Measurements from ENCODE around the gene RNASEH1. TPM values are rescaled to one million over a fixed set of nuclear protein-coding genes. Genes with fewer than 3 reads are reported as not detected.

Gene RNASEH1
- total RNA-seq, 1 donor from 2014 or later, result 35.5 TPM

DNA sequence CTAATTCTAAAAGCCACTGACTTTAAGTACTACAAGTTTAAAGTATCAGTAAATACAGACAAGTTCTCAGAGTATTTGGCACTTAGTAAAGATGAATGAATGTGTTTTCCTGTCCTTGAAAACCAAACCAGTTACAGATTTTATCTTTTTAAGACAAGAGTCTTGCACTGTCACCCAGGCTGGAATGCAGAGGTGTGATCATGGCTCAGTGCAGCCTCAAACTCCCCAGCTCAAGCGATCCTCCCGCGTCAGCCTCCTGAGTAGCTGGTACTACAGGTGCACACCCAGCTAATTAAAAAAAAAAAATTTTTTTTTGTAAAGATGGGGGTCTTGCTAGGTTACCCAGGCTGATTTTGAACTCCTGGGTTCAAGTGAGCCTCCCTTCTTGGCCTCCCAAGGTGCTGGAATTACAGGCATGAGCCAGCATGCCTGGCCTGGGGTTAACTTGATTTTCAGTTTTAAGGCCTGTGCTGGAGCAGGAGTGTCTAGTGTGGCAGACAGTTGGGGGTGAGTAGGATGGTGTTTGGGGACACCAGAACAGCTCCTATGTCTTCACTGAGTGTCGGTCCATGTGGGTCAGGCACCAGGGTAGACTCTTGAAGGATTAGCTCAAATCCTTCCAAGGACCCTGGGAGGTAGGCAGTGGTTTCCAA is 26.6 kb upstream of the RNASEH1 start:
- Histone ChIP-seq H3K27me3 (ENCODE audit: insufficient read depth, low read length) (no peaks in the 10 kb centered on the region), H4K20me1 (ENCODE audit: insufficient read depth, low read length) (peaks cover 30% of the 10 kb centered on the region), H3K27ac (ENCODE audit: low read depth, low read length) (no peak overlapping the region), H3K4me3 (ENCODE audit: insufficient read depth, low read depth, low read length) (no peak overlapping the region), H3K79me2 (ENCODE audit: insufficient read depth, low read length) (peaks cover 20% of the 10 kb centered on the region), H3K9ac (ENCODE audit: low read length) (peak overlapping the region; percentile 18), H3K4me1 (ENCODE audit: insufficient read depth, low read length) (peaks cover 3% of the 10 kb centered on the region), H3K9me3 (ENCODE audit: insufficient read depth, low read depth, low read length) (no peaks in the 10 kb centered on the region), H3K4me2 (ENCODE audit: low read length) (peak overlapping the region; percentile 46), H3K36me3 (ENCODE audit: insufficient read depth, low read length) (peaks cover 30% of the 10 kb centered on the region), H2AFZ (ENCODE audit: low read depth, low read length) (no peak overlapping the region)
- H3K9me3 Mint-ChIP-seq (ENCODE audit: unreplicated experiment), result peaks cover 5% of the 10 kb centered on the region
- no peaks in the 10 kb centered on the region for H3K27me3 Mint-ChIP-seq (ENCODE audit: low read depth, unreplicated experiment)
- FAIRE-seq, result no peak
- H3K36me3 Mint-ChIP-seq (ENCODE audit: low read depth, unreplicated experiment), result peaks cover 17% of the 10 kb centered on the region
- peaks cover 3% of the 10 kb centered on the region for H3K4me1 Mint-ChIP-seq (ENCODE audit: low read depth, unreplicated experiment)
- DNase-seq (ENCODE audit: low read depth), result no peak
- no peak overlapping the region for H3K27ac Mint-ChIP-seq (ENCODE audit: unreplicated experiment)
- TF ChIP-seq, protein P1, sequence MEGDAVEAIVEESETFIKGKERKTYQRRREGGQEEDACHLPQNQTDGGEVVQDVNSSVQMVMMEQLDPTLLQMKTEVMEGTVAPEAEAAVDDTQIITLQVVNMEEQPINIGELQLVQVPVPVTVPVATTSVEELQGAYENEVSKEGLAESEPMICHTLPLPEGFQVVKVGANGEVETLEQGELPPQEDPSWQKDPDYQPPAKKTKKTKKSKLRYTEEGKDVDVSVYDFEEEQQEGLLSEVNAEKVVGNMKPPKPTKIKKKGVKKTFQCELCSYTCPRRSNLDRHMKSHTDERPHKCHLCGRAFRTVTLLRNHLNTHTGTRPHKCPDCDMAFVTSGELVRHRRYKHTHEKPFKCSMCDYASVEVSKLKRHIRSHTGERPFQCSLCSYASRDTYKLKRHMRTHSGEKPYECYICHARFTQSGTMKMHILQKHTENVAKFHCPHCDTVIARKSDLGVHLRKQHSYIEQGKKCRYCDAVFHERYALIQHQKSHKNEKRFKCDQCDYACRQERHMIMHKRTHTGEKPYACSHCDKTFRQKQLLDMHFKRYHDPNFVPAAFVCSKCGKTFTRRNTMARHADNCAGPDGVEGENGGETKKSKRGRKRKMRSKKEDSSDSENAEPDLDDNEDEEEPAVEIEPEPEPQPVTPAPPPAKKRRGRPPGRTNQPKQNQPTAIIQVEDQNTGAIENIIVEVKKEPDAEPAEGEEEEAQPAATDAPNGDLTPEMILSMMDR (IDR thresholded peaks at IDR 0.05; ENCODE audit: insufficient read depth, low read depth, low read length), result no peak
- no peak for TF ChIP-seq EZH2 (IDR thresholded peaks at IDR 0.05; ENCODE audit: insufficient read depth, low read length)
- H3K4me3 Mint-ChIP-seq (ENCODE audit: unreplicated experiment), result no peak overlapping the region

GRCh38 chr2:3584076-3584475 is 25.9 kb upstream of the RNASEH1 start:
- Histone ChIP-seq H2AFZ (ENCODE audit: low read depth, low read length) (no peak overlapping the region), H3K27ac (ENCODE audit: low read depth, low read length) (no peak overlapping the region), H3K9ac (ENCODE audit: low read length) (no peak overlapping the region), H4K20me1 (ENCODE audit: insufficient read depth, low read length) (peaks cover 36% of the 10 kb centered on the region), H3K4me3 (ENCODE audit: insufficient read depth, low read depth, low read length) (no peak overlapping the region), H3K27me3 (ENCODE audit: insufficient read depth, low read length) (no peaks in the 10 kb centered on the region), H3K36me3 (ENCODE audit: insufficient read depth, low read length) (peaks cover 36% of the 10 kb centered on the region), H3K9me3 (ENCODE audit: insufficient read depth, low read depth, low read length) (no peaks in the 10 kb centered on the region), H3K4me2 (ENCODE audit: low read length) (no peak overlapping the region), H3K79me2 (ENCODE audit: insufficient read depth, low read length) (peaks cover 27% of the 10 kb centered on the region), H3K4me1 (ENCODE audit: insufficient read depth, low read length) (peaks cover 7% of the 10 kb centered on the region)
- Mint-ChIP-seq H3K27me3 (ENCODE audit: low read depth, unreplicated experiment) (no peaks in the 10 kb centered on the region), H3K36me3 (ENCODE audit: low read depth, unreplicated experiment) (peaks cover 12% of the 10 kb centered on the region), H3K4me3 (ENCODE audit: unreplicated experiment) (no peak overlapping the region), H3K27ac (ENCODE audit: unreplicated experiment) (no peak overlapping the region), H3K4me1 (ENCODE audit: low read depth, unreplicated experiment) (peaks cover 8% of the 10 kb centered on the region), H3K9me3 (ENCODE audit: unreplicated experiment) (no peaks in the 10 kb centered on the region)
- no peak for FAIRE-seq
- TF ChIP-seq, protein P1 (IDR thresholded peaks at IDR 0.05; ENCODE audit: insufficient read depth, low read depth, low read length), result no peak
- no peak for TF ChIP-seq EZH2 (IDR thresholded peaks at IDR 0.05; ENCODE audit: insufficient read depth, low read length)
- no peak for DNase-seq (ENCODE audit: low read depth)
